Smooth muscle cell (in vitro differentiated cells): ENCODE measurements around the gene HECTD3. TPM values are rescaled to one million over a fixed set of nuclear protein-coding genes. Genes with fewer than 3 reads are reported as not detected.

Experiments
- DNase-seq: peaks from one replicate; lab custom pipeline; 2025; ENCODE audit not compliant: unreplicated experiment; lab: John Stamatoyannopoulos, UW
- H2AFZ ChIP-seq: fragments of 200-600 bp; sonication (generic); 2 replicates; pipeline ENCODE4 v1.6.0; 2016; ENCODE audit warnings: antibody characterized with exemption, low read depth, mild to moderate bottlenecking
- H3F3A ChIP-seq: fragments of 200-600 bp; sonication (generic); 2 replicates; pipeline ENCODE4 v1.6.0; 2017; ENCODE audit warnings: antibody characterized with exemption, low read depth
- H3K27ac ChIP-seq: fragments of 200-600 bp; sonication (generic); 2 replicates; pipeline ENCODE4 v1.5.1; 2016; ENCODE audit warnings: low read depth, mild to moderate bottlenecking
- H3K27me3 ChIP-seq: fragments of 200-600 bp; sonication (generic); 2 replicates; pipeline ENCODE4 v1.6.1; 2016; ENCODE audit warnings: low read depth, mild to moderate bottlenecking
- H3K36me3 ChIP-seq: fragments of 200-600 bp; sonication (generic); 2 replicates; pipeline ENCODE4 v1.5.1; 2016; ENCODE audit warnings: low read depth
- H3K4me1 ChIP-seq: fragments of 200-600 bp; sonication (generic); 2 replicates; pipeline ENCODE4 v1.5.1; 2016; ENCODE audit warnings: low read depth
- H3K4me2 ChIP-seq: fragments of 200-600 bp; sonication (generic); 2 replicates; pipeline ENCODE4 v1.6.0; 2016; ENCODE audit warnings: mild to moderate bottlenecking
- H3K4me3 ChIP-seq: fragments of 200-600 bp; sonication (generic); 2 replicates; pipeline ENCODE4 v1.5.1; 2016; ENCODE audit warnings: mild to moderate bottlenecking
- H3K79me2 ChIP-seq: fragments of 200-600 bp; sonication (generic); 2 replicates; pipeline ENCODE4 v1.6.0; 2016; ENCODE audit warnings: low read depth, mild to moderate bottlenecking
- H3K9ac ChIP-seq: fragments of 200-600 bp; sonication (generic); 2 replicates; pipeline ENCODE4 v1.6.0; 2016; ENCODE audit warnings: low read depth
- H3K9me3 ChIP-seq: fragments of 200-600 bp; sonication (generic); replicated peaks from 2 replicates; pipeline ENCODE4 v1.5.1; 2016; ENCODE audit warnings: low read depth
- H4K20me1 ChIP-seq: fragments of 200-600 bp; sonication (generic); 2 replicates; pipeline ENCODE4 v1.6.0; 2016; ENCODE audit warnings: low read depth
- CTCF ChIP-seq: fragments of 200-600 bp; sonication (generic); IDR thresholded peaks from 2 replicates; pipeline ENCODE4 v1.5.1; 2017; ENCODE audit warnings: borderline replicate concordance, mild to moderate bottlenecking, antibody characterized with exemption; ENCODE audit not compliant: insufficient read depth, poor library complexity, severe bottlenecking
- WGBS: methylation state at CpG from one replicate; pipeline ENCODE4 v1.1.7; 2016; ENCODE audit warnings: low lambda C conversion rate; 5-methylcytosine and 5-hydroxymethylcytosine counted together
- polyA plus RNA-seq: library from polyadenylated mRNA; unstranded; fragments of >200 nt; fragmentation: Nextera tagmentation; extraction: Ambion mirVana; gene quantifications from 2 replicates; pipeline ENCODE4 v1.2.1, GENCODE V29; 2016
- total RNA-seq: library from RNA; depleted of rRNA; stranded (reverse); fragments of >200 nt; gene quantifications from 2 replicates; pipeline ENCODE4 v1.2.3, GENCODE V29; 2014

HECTD3 gene
- total and polyA plus RNA-seq, 2 experiments from 2014 or later, result 22.7 to 41.7 TPM

- Histone ChIP-seq H3K4me3 (no peak overlapping the region), H3K4me2 (no peak overlapping the region), H3K9me3 (no peaks in the 10 kb centered on the region), H3K36me3 (no peaks in the 10 kb centered on the region), H3K9ac (no peak overlapping the region), H3F3A (no peaks in the 10 kb centered on the region), H4K20me1 (no peaks in the 10 kb centered on the region), H3K27ac (no peak overlapping the region), H3K79me2 (no peaks in the 10 kb centered on the region), H3K27me3 (no peaks in the 10 kb centered on the region), H3K4me1 (no peaks in the 10 kb centered on the region), H2AFZ (no peak overlapping the region)
- 91% methylated on average over 5 of the region's 5 CpGs for WGBS
- DNase-seq, result no peak
- TF ChIP-seq CTCF, result no peak
These were observed 29.2 kb upstream of the HECTD3 start for GRCh38 chr1:45040297-45040696.

- 87% methylated on average over 8 of the region's 8 CpGs for WGBS
- no peak for DNase-seq
These were observed 27.7 kb upstream of the HECTD3 start for GRCh38 chr1:45038661-45039364.

GRCh38 chr1:45038240-45038639 is 27.1 kb upstream of the HECTD3 start:
- WGBS, result 94% methylated on average over 2 of the region's 2 CpGs
- Histone ChIP-seq H3F3A (no peaks in the 10 kb centered on the region), H3K4me3 (no peak overlapping the region), H4K20me1 (no peaks in the 10 kb centered on the region), H2AFZ (no peak overlapping the region), H3K36me3 (no peaks in the 10 kb centered on the region), H3K4me2 (no peak overlapping the region), H3K27me3 (no peaks in the 10 kb centered on the region), H3K4me1 (no peaks in the 10 kb centered on the region), H3K9ac (no peak overlapping the region), H3K9me3 (no peaks in the 10 kb centered on the region), H3K79me2 (no peaks in the 10 kb centered on the region), H3K27ac (no peak overlapping the region)
- DNase-seq, result no peak
- no peak for TF ChIP-seq CTCF

More at GRCh38 chr1:45038661-45039364, 27.7 kb upstream of the HECTD3 start:
- Histone ChIP-seq H4K20me1 (no peaks in the 10 kb centered on the region), H3K27ac (no peak overlapping the region), H3K4me2 (no peak overlapping the region), H3K36me3 (no peaks in the 10 kb centered on the region), H3F3A (no peaks in the 10 kb centered on the region), H3K4me1 (no peaks in the 10 kb centered on the region), H2AFZ (no peak overlapping the region), H3K4me3 (no peak overlapping the region), H3K27me3 (no peaks in the 10 kb centered on the region), H3K9ac (no peak overlapping the region), H3K9me3 (no peaks in the 10 kb centered on the region), H3K79me2 (no peaks in the 10 kb centered on the region)
- TF ChIP-seq CTCF, result no peak

- H3K36me3 ChIP-seq, result no peaks in the 10 kb centered on the region
- no peaks in the 10 kb centered on the region for H3K27me3 ChIP-seq
- no peak overlapping the region for H3K4me3 ChIP-seq
- DNase-seq, result no peak
- H3K79me2 ChIP-seq, result no peaks in the 10 kb centered on the region
- peak overlapping the region; percentile 5 for H3K4me2 ChIP-seq
- H3K9ac ChIP-seq, result no peak overlapping the region
- H3K27ac ChIP-seq, result no peak overlapping the region
- no peak for TF ChIP-seq CTCF
- no peak overlapping the region for H2AFZ ChIP-seq
- H3F3A ChIP-seq, result no peaks in the 10 kb centered on the region
- H3K9me3 ChIP-seq, result no peaks in the 10 kb centered on the region
- H3K4me1 ChIP-seq, result no peaks in the 10 kb centered on the region
- H4K20me1 ChIP-seq, result no peaks in the 10 kb centered on the region
These were observed 26.3 kb upstream of the HECTD3 start for GRCh38 chr1:45037456-45037855.
